Loucy (cell line): ENCODE measurements around the gene PCAT7.

Source experiments
- H2AFZ ChIP-seq: fragments of 200-600 bp; sonication (generic); 2 replicates; pipeline ENCODE4 v1.6.0; 2016; ENCODE audit warnings: antibody characterized with exemption, mild to moderate bottlenecking, low read length, moderate library complexity
- H3F3A ChIP-seq: fragments of 200-600 bp; 2 replicates; pipeline ENCODE4 v1.6.0; 2016; ENCODE audit warnings: antibody characterized with exemption, low read depth, mild to moderate bottlenecking
- H3K27me3 ChIP-seq: fragments of 200-600 bp; sonication (generic); 2 replicates; pipeline ENCODE4 v1.6.1; 2014; ENCODE audit warnings: low read length, mild to moderate bottlenecking; ENCODE audit not compliant: insufficient read depth, poor library complexity, severe bottlenecking
- H3K36me3 ChIP-seq: fragments of 200-600 bp; sonication (generic); 2 replicates; pipeline ENCODE4 v1.6.1; 2016; ENCODE audit warnings: low read length; ENCODE audit not compliant: insufficient read depth
- H3K4me1 ChIP-seq: fragments of 200-600 bp; sonication (generic); 2 replicates; pipeline ENCODE4 v1.5.1; 2014; ENCODE audit warnings: low read length, mild to moderate bottlenecking; ENCODE audit not compliant: insufficient read depth, poor library complexity, severe bottlenecking
- H3K4me2 ChIP-seq: fragments of 200-600 bp; sonication (generic); 2 replicates; pipeline ENCODE4 v1.6.0; 2014; ENCODE audit warnings: antibody characterized with exemption, low read length, low read depth, mild to moderate bottlenecking; ENCODE audit not compliant: poor library complexity, severe bottlenecking
- H3K4me3 ChIP-seq: fragments of 200-600 bp; sonication (generic); 2 replicates; pipeline ENCODE4 v1.5.1; 2014; ENCODE audit warnings: low read length, mild to moderate bottlenecking, mixed read lengths; ENCODE audit not compliant: poor library complexity, severe bottlenecking
- H3K79me2 ChIP-seq: fragments of 200-600 bp; sonication (generic); 2 replicates; pipeline ENCODE4 v1.6.1; 2014; ENCODE audit warnings: low read length; ENCODE audit not compliant: insufficient read depth
- H3K9ac ChIP-seq: fragments of 200-600 bp; sonication (generic); 2 replicates; pipeline ENCODE4 v1.6.0; 2014; ENCODE audit warnings: mild to moderate bottlenecking, low read depth, low read length, moderate library complexity; ENCODE audit not compliant: poor library complexity, severe bottlenecking
- H3K9me2 ChIP-seq: fragments of 200-600 bp; sonication (generic); replicated peaks from 2 replicates; pipeline ENCODE4 v1.6.1; 2016; ENCODE audit warnings: low read depth, low read length, mixed read lengths
- H3K9me3 ChIP-seq: fragments of 200-600 bp; sonication (generic); 2 replicates; pipeline ENCODE4 v1.6.1; 2014; ENCODE audit warnings: mild to moderate bottlenecking, antibody characterized with exemption, low read length, low read depth; ENCODE audit not compliant: insufficient read depth
- H4K20me1 ChIP-seq: fragments of 200-600 bp; sonication (generic); 2 replicates; pipeline ENCODE4 v1.6.0; 2014; ENCODE audit warnings: antibody characterized with exemption, low read length, mild to moderate bottlenecking; ENCODE audit not compliant: insufficient read depth, poor library complexity, severe bottlenecking
- EZH2phosphoT487 ChIP-seq: fragments of 200-600 bp; IDR thresholded peaks from 2 replicates; pipeline ENCODE4 v1.6.1; 2018; ENCODE audit warnings: antibody characterized with exemption, mild to moderate bottlenecking, moderate library complexity, borderline replicate concordance
- TF ChIP-seq, protein P1 (sequence below): fragments of 200-600 bp; sonication (generic); conservative IDR thresholded peaks from 2 replicates; pipeline ENCODE4 v1.5.1; 2014; ENCODE audit warnings: mild to moderate bottlenecking, antibody characterized with exemption, low read length

Gene PCAT7

GRCh38 chr9:94511134-94511954 is 43.5 kb upstream of the PCAT7 start:
- TF ChIP-seq EZH2phosphoT487, result no peak
- TF ChIP-seq, protein P1, sequence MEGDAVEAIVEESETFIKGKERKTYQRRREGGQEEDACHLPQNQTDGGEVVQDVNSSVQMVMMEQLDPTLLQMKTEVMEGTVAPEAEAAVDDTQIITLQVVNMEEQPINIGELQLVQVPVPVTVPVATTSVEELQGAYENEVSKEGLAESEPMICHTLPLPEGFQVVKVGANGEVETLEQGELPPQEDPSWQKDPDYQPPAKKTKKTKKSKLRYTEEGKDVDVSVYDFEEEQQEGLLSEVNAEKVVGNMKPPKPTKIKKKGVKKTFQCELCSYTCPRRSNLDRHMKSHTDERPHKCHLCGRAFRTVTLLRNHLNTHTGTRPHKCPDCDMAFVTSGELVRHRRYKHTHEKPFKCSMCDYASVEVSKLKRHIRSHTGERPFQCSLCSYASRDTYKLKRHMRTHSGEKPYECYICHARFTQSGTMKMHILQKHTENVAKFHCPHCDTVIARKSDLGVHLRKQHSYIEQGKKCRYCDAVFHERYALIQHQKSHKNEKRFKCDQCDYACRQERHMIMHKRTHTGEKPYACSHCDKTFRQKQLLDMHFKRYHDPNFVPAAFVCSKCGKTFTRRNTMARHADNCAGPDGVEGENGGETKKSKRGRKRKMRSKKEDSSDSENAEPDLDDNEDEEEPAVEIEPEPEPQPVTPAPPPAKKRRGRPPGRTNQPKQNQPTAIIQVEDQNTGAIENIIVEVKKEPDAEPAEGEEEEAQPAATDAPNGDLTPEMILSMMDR, result no peak
- Histone ChIP-seq H2AFZ (no peak overlapping the region), H3K4me2 (no peak overlapping the region), H3K9me2 (no peaks in the 10 kb centered on the region), H3K4me3 (no peak overlapping the region), H3K9me3 (no peaks in the 10 kb centered on the region), H3K4me1 (no peaks in the 10 kb centered on the region), H3K36me3 (no peaks in the 10 kb centered on the region), H3F3A (no peaks in the 10 kb centered on the region), H3K27me3 (peaks cover 12% of the 10 kb centered on the region), H3K9ac (no peak overlapping the region), H3K79me2 (no peaks in the 10 kb centered on the region), H4K20me1 (no peaks in the 10 kb centered on the region)

DNA sequence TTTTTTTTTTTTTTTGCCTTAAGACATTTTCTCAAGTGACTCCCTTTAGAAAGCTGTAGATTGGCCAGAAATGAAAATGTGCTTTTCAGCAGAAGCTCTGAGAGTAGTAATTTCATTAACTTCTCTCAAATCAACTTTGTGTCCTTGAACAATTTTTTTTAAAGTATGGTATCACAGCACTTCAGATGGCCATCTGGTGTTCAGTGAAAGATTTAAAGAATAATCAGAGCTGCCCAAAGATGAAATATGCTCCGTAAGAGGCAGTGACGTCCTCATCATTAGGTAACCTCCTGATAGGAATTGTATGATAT is 43.0 kb upstream of the PCAT7 start:
- TF ChIP-seq, protein P1, result no peak
- TF ChIP-seq EZH2phosphoT487, result no peak
- Histone ChIP-seq H3F3A (no peaks in the 10 kb centered on the region), H3K36me3 (no peaks in the 10 kb centered on the region), H3K4me1 (no peaks in the 10 kb centered on the region), H2AFZ (no peak overlapping the region), H4K20me1 (no peaks in the 10 kb centered on the region), H3K4me3 (no peak overlapping the region), H3K9me2 (no peaks in the 10 kb centered on the region), H3K9ac (no peak overlapping the region), H3K27me3 (peaks cover 12% of the 10 kb centered on the region), H3K4me2 (no peak overlapping the region), H3K79me2 (no peaks in the 10 kb centered on the region), H3K9me3 (no peaks in the 10 kb centered on the region)

DNA sequence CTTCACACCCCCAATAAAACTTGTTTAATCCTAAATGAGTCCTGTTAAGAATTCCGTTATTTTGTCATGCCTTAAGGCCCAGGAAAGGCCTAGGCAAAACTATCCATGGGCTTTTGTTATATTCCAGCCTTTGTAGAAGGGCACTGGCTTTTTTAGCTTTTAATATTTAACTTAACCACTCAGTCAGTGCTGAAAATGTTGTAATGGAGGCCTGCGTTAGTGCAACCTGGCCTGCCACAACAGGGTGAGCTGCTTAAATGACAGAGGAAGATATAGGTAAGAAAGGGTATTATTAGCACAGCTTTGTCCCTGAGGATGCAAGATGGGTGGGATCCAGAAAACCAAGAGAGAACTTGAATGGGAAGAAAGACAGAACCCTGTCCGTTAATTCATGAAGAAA is 40.2 kb upstream of the PCAT7 start:
- Histone ChIP-seq H3K79me2 (no peaks in the 10 kb centered on the region), H2AFZ (no peak overlapping the region), H3K4me3 (no peak overlapping the region), H3K27me3 (peaks cover 9% of the 10 kb centered on the region), H3K4me1 (no peaks in the 10 kb centered on the region), H3K36me3 (no peaks in the 10 kb centered on the region), H3K9me3 (no peaks in the 10 kb centered on the region), H3F3A (no peaks in the 10 kb centered on the region), H3K4me2 (no peak overlapping the region), H3K9ac (no peak overlapping the region), H3K9me2 (no peaks in the 10 kb centered on the region), H4K20me1 (no peaks in the 10 kb centered on the region)
- TF ChIP-seq, protein P1, result no peak
- TF ChIP-seq EZH2phosphoT487, result no peak
